ENCODE data around the gene FSD2.

FSD2 gene

GRCh38 chr15:82805994-82806406 is at the start of gene FSD2:
FSD2 (minus strand) TSS chr15:82806069; CDS start chr15:82787390, 18,679 bp downstream.
- DNase-seq (ENCODE audit: low read depth): no peak

GRCh38 chr15:82854554-82854953 is 48.7 kb upstream of the FSD2 start:
- no peak for DNase-seq (ENCODE audit: low read depth)

GRCh38 chr15:82852941-82853561 is 47.2 kb upstream of the FSD2 start:
- no peak for DNase-seq (ENCODE audit: low read depth)

- no peak for DNase-seq (ENCODE audit: low read depth)
These were observed 46.2 kb upstream of the FSD2 start for GRCh38 chr15:82851981-82852511.

GRCh38 chr15:82851306-82851850 is 45.5 kb upstream of the FSD2 start:
- DNase-seq (ENCODE audit: low read depth): no peak

GRCh38 chr15:82850731-82851130 is 44.9 kb upstream of the FSD2 start:
- DNase-seq (ENCODE audit: low read depth): no peak

GRCh38 chr15:82849556-82850512 is 44.0 kb upstream of the FSD2 start:
- no peak for DNase-seq (ENCODE audit: low read depth)

GRCh38 chr15:82848241-82848993 is 42.5 kb upstream of the FSD2 start:
- no peak for DNase-seq (ENCODE audit: low read depth)

- no peak for DNase-seq (ENCODE audit: low read depth)
These were observed 41.8 kb upstream of the FSD2 start for GRCh38 chr15:82847703-82848102.

- no peak for DNase-seq (ENCODE audit: low read depth)
These were observed 40.8 kb upstream of the FSD2 start for GRCh38 chr15:82846621-82847020.

- no peak for DNase-seq (ENCODE audit: low read depth)
These were observed 39.8 kb upstream of the FSD2 start for GRCh38 chr15:82845686-82846085.

GRCh38 chr15:82843566-82843965 is 37.7 kb upstream of the FSD2 start:
- DNase-seq (ENCODE audit: low read depth): no peak

GRCh38 chr15:82840166-82840565 is 34.3 kb upstream of the FSD2 start:
- DNase-seq (ENCODE audit: low read depth): no peak

- no peak for DNase-seq (ENCODE audit: low read depth)
These were observed 33.3 kb upstream of the FSD2 start for GRCh38 chr15:82839136-82839535.

- DNase-seq (ENCODE audit: low read depth): no peak
These were observed 32.3 kb upstream of the FSD2 start for GRCh38 chr15:82838096-82838735.

- DNase-seq (ENCODE audit: low read depth): no peak
These were observed 29.6 kb upstream of the FSD2 start for GRCh38 chr15:82835391-82835917.

- no peak for DNase-seq (ENCODE audit: low read depth)
These were observed 27.5 kb upstream of the FSD2 start for GRCh38 chr15:82833362-82833682.

GRCh38 chr15:82832601-82833361 is 26.9 kb upstream of the FSD2 start:
- DNase-seq (ENCODE audit: low read depth): no peak

GRCh38 chr15:82831894-82832600 is 26.2 kb upstream of the FSD2 start:
- DNase-seq (ENCODE audit: low read depth): no peak

All from stimulated activated CD8-positive, alpha-beta memory T cell treated with anti-CD3 and anti-CD28 coated beads, Interleukin-7, amount 100 ng/mL, for 24 hours (primary cell).